Fibroblast of lung (primary cell): Measurements from ENCODE around the gene CHMP4B.

Experiments
- EZH2 ChIP-seq: IDR thresholded peaks from 2 replicates; pipeline ENCODE4 v1.5.1; 2012; ENCODE audit warnings: low read length, control low read depth, mild to moderate bottlenecking; ENCODE audit errors: missing control alignments
- TF ChIP-seq, protein P1 (sequence below), 2 donors: IDR thresholded peaks in 1 of 2; conservative IDR thresholded peaks in 1 of 2; 1 replicate in 1 of 2; 2 replicates in 1 of 2; pipeline ENCODE4 v1.5.1; 2011 to 2012; ENCODE audit warnings: low read length in 2 of 2, control low read depth in 1 of 2, inconsistent platforms in 1 of 2, low read depth in 1 of 2, mild to moderate bottlenecking in 1 of 2

DNA sequence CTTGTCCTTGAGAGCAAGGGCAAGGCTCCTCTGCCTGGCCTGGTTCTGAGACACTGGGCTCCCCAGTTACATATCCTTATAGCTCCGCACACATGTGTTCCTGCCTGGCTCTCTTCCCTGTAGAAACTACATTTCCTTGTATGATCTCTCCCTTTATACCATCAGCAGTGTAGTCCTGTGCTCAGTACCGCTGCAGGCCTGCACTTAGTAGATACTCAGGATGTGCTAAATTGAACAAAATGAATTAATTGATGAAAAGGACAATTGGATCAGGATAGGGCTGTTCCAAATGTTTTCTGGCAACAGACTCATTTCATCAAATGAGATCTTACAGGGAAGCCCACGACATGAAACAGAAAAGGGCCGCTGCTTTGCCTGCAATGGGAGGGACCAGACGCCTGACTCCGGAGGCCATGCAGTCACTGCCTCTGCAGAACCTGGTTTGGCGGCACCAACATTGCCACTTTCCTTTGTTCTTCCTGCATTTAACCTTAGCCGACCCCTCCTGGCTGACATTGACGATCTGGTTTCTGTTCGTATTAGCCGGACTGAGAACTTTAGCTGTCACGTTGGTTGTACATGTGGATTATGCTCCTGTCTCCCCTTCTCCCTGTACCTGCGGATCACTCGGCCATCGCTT lies 53.3 kb downstream of the CHMP4B start:
- TF ChIP-seq, protein P1, sequence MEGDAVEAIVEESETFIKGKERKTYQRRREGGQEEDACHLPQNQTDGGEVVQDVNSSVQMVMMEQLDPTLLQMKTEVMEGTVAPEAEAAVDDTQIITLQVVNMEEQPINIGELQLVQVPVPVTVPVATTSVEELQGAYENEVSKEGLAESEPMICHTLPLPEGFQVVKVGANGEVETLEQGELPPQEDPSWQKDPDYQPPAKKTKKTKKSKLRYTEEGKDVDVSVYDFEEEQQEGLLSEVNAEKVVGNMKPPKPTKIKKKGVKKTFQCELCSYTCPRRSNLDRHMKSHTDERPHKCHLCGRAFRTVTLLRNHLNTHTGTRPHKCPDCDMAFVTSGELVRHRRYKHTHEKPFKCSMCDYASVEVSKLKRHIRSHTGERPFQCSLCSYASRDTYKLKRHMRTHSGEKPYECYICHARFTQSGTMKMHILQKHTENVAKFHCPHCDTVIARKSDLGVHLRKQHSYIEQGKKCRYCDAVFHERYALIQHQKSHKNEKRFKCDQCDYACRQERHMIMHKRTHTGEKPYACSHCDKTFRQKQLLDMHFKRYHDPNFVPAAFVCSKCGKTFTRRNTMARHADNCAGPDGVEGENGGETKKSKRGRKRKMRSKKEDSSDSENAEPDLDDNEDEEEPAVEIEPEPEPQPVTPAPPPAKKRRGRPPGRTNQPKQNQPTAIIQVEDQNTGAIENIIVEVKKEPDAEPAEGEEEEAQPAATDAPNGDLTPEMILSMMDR (conservative IDR thresholded peaks at IDR 0.05 in 1 of 2, IDR thresholded peaks at IDR 0.05 in 1 of 2; ENCODE audit: low read depth in 1 of 2, low read length in 2 of 2) = no peak
- TF ChIP-seq EZH2 = no peak
